GM10266 (cell line): ENCODE data around the gene CCDC177.
A peak's percentile ranks its signal among the peaks of the same experiment; 100 is the strongest.
"Not testable (repeated sequence)": the region's sequence is repeated elsewhere in the genome, so short reads cannot be mapped to it uniquely, and the experiment has no call there.

Source experiments
- DNase-seq: peaks from one replicate; pipeline ENCODE4 v3.0.0; 2012; ENCODE audit errors: extremely low spot score
- CTCF ChIP-seq: IDR thresholded peaks from 2 replicates; pipeline ENCODE4 v1.5.1; 2012; ENCODE audit warnings: mild to moderate bottlenecking, low read depth; ENCODE audit not compliant: control insufficient read depth, insufficient read depth; ENCODE audit errors: missing control alignments

CCDC177 gene

DNA sequence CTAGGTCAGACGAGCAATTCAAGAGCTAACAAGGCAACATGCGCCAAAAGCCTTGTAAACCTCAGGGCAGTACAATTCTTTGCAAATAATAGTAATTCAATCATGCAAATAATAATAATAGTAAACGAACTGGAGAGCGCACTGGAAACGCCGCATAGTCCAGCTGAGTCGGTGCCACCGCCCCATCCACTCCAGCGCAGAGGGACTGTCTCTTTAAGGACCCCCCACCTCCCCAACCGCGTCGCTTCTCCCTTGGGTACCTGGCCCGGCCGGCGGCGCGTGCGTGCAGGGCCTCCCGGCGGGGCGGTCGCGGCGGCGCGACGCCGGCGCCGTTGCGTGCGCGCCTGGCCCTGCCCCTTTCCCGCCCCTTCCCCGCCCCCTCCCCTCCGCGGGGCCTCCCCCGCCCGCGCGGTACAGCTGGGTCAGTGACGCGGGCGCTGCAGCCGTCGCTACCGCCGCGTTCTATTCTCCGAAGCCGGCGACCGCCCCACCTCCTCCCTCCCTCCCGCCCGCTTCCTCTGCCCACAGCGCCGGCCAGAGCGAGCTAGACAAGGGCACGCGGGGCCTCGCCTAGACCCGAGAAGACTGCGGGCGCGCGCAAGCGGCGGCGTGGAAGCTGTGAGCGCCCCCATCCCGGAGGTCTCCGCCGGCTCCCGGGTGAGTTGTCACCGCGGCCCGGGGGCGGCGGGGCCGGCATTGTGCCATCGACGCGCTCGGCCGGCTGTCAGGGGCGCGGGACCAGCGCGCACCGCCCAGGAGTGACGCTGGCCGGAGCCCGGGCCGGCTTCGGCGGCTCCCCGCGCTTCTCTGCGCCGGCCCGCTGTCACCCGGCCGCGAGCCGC lies 36.7 kb upstream of the CCDC177 start, which contains the start of gene SUSD6:
Gene SUSD6 (plus strand): TSS at position 425 of the 842 bp plus-strand sequence. CDS start 46,997 bp downstream, outside the sequence.
- TF ChIP-seq CTCF, result no peak
- DNase-seq, result peak; percentile 96

GRCh38 chr14:69610874-69611171 lies 36.2 kb upstream of the CCDC177 start:
- TF ChIP-seq CTCF, result no peak
- no peak for DNase-seq

DNA sequence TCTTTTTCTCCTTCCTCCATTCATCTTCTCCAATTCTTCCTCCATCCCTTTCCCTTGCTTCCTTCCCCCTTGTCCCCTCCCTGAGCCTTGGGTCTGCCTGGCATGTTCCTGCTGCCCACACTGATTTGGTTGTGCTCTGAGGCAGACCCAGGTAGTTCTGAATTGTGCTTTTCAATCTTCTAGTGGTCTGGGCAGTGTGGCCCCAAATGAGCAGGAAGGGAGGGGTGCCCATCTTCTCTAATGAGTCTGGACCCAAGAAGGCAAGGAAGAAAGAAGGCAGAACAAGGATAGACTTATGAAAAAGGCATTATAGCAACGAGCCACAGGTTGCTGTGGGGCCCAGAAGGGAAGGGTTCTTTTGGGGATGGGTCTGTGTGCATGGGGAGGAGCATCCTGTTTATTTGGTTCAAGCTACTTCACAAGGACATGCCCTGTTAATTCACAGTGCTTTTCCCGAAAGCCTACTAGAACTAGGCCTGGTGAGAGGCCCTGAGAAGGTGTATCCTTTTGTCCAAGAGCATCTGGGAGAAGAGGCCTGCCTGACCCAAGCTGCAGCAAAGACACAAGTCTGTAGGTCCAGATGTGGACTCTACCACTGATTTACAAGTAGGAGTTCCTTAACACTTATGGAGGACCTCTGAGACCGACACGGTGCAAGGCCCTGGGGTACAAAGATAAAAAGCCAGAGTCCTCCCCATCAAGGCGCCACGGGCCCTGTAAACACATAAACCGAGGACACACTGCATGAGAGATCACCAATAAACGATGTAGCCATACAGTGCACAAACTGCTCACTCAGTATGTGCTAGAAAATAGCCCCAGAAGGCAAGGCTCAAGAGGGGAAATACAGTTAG lies 35.6 kb upstream of the CCDC177 start:
- TF ChIP-seq CTCF, result no peak
- DNase-seq, result no peak

- TF ChIP-seq CTCF, result no peak
- DNase-seq, result no peak
Observed at GRCh38 chr14:69606258-69607184, 31.9 kb upstream of the CCDC177 start.

DNA sequence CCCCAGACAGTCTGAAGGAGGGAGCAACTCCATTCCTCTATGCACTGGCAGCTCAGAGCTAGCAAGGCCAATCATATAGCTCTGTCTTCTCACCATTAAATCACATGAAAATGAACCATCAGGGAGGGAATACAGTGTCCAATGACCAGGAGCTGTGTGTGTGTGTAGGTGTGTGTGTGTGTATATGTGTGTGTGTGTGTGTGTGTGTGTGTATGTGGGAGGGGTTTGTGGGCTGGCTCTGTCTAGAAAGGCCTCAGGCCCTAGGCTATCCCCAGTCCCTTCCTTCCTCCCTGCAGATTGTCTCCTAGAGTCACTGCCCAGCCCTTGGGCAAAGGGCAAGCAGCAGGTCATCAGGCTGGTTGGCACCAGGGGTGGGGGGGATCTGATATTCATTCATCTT lies 31.1 kb upstream of the CCDC177 start:
- DNase-seq, result no peak
- no peak for TF ChIP-seq CTCF

DNA sequence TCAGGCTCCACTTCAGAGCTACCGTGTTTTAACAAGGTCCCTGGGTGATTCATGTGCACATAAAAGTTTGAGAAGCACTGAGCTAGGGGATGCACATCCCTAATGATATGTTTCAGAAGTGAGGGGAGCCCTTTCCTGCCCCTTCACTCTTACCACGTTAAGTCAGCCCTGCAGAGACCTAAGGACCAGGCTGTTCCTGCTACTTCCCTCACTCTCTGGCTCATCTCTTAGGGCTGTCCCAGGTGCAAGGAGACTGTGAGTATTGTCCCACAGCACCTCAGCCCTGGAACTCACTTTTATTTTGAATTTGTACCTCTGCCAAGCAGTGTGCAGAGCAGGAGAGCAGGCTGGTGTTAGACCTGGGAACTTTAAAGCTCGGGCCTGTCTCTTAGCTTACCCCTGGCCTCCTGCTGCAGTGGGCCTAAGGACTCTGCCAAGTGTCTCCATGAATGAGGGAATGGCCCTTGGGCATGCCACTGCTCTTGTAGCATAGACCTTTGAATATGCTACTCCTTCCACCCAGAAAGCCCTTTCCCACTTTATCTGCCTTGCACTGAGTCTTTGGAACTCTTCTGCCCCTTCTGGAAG lies 25.7 kb upstream of the CCDC177 start:
- no peak for TF ChIP-seq CTCF

GRCh38 chr14:69599431-69599830 lies 24.8 kb upstream of the CCDC177 start:
- DNase-seq, result not testable (repeated sequence)

More for the DNA sequence above, 25.7 kb upstream of the CCDC177 start:
- DNase-seq, result no peak
